ENCODE data around the gene DMAC2.

DNA sequence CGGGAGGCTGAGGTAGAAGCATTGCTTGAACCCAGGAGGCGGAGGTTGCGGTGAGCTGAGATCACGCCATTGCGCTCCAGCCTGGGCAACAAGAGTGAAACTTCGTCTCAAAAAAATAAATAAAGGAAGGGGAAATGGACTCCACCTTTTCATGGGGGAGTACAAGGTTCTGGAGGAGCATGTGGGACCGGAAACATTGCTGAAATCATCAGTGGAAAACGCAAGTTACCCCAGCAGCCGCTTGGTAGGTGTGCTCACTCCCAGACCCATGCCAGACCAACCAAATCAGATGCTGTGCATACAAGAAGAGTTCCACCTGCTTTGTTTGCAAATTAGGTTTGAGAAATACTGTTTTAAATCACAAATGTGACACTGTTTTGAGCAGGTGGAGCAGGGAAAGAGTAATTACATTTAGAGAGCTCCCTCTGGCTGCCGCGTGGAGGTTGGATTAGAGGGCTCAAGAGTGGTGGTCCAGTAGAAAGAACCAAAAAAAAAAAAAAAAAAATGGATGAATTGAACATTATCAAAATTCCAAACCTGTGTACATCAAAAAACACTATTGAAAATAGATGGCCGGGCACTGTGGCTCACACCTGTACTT, 8.1 kb upstream of the DMAC2 start:
- TF ChIP-seq, protein P1, sequence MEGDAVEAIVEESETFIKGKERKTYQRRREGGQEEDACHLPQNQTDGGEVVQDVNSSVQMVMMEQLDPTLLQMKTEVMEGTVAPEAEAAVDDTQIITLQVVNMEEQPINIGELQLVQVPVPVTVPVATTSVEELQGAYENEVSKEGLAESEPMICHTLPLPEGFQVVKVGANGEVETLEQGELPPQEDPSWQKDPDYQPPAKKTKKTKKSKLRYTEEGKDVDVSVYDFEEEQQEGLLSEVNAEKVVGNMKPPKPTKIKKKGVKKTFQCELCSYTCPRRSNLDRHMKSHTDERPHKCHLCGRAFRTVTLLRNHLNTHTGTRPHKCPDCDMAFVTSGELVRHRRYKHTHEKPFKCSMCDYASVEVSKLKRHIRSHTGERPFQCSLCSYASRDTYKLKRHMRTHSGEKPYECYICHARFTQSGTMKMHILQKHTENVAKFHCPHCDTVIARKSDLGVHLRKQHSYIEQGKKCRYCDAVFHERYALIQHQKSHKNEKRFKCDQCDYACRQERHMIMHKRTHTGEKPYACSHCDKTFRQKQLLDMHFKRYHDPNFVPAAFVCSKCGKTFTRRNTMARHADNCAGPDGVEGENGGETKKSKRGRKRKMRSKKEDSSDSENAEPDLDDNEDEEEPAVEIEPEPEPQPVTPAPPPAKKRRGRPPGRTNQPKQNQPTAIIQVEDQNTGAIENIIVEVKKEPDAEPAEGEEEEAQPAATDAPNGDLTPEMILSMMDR (conservative IDR thresholded peaks at IDR 0.05; ENCODE audit: low read depth in 2 of 2) = peak; percentile 34 to 42; a peak in 3 of 4 replicates
- TF ChIP-seq, protein P2, sequence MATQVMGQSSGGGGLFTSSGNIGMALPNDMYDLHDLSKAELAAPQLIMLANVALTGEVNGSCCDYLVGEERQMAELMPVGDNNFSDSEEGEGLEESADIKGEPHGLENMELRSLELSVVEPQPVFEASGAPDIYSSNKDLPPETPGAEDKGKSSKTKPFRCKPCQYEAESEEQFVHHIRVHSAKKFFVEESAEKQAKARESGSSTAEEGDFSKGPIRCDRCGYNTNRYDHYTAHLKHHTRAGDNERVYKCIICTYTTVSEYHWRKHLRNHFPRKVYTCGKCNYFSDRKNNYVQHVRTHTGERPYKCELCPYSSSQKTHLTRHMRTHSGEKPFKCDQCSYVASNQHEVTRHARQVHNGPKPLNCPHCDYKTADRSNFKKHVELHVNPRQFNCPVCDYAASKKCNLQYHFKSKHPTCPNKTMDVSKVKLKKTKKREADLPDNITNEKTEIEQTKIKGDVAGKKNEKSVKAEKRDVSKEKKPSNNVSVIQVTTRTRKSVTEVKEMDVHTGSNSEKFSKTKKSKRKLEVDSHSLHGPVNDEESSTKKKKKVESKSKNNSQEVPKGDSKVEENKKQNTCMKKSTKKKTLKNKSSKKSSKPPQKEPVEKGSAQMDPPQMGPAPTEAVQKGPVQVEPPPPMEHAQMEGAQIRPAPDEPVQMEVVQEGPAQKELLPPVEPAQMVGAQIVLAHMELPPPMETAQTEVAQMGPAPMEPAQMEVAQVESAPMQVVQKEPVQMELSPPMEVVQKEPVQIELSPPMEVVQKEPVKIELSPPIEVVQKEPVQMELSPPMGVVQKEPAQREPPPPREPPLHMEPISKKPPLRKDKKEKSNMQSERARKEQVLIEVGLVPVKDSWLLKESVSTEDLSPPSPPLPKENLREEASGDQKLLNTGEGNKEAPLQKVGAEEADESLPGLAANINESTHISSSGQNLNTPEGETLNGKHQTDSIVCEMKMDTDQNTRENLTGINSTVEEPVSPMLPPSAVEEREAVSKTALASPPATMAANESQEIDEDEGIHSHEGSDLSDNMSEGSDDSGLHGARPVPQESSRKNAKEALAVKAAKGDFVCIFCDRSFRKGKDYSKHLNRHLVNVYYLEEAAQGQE (IDR thresholded peaks at IDR 0.05; ENCODE audit: unreplicated experiment) = no peak
- TF ChIP-seq EZH2 (IDR thresholded peaks at IDR 0.05; ENCODE audit: low read depth, unreplicated experiment) (no peak), POLR2AphosphoS5 (IDR thresholded peaks at IDR 0.05; ENCODE audit: low read depth) (no peak), ZNF114 (CRISPR knock-in tag; IDR thresholded peaks at IDR 0.05) (no peak)
